Tibial nerve (tissue), 4 donors: ENCODE data around the gene UTP3. TPM values are rescaled to one million over a fixed set of nuclear protein-coding genes. Genes with fewer than 3 reads are reported as not detected.

ENCODE experiments used
- DNase-seq, 2 donors: peaks; one replicate each; pipeline ENCODE4 v3.0.0-alpha.2; 2019; ENCODE audit warnings: low spot score in 2 of 2
- H3K27ac ChIP-seq, 4 donors: fragments of 200-600 bp; sonication (generic) in 3 of 4; one replicate each; pipeline ENCODE4 v1.5.1; 2017 to 2019; ENCODE audit warnings: mild to moderate bottlenecking in 1 of 4
- H3K27me3 ChIP-seq, 2 donors: fragments of 200-600 bp; sonication (generic) in 1 of 2; one replicate each; pipeline versions ENCODE4 v1.5.1 to v1.6.0; 2017 to 2019
- H3K36me3 ChIP-seq, 3 donors: fragments of 200-600 bp; sonication (generic); one replicate each; pipeline ENCODE4 v1.5.1; 2018 to 2019
- H3K4me1 ChIP-seq, 4 donors: fragments of 200-600 bp; sonication (generic) in 3 of 4; one replicate each; pipeline ENCODE4 v1.5.1; 2017 to 2019
- H3K4me3 ChIP-seq, 4 donors: fragments of 200-600 bp; sonication (generic) in 3 of 4; one replicate each; pipeline ENCODE4 v1.5.1; 2017 to 2019; ENCODE audit warnings: mild to moderate bottlenecking in 1 of 4, moderate library complexity in 1 of 4
- H3K9me3 ChIP-seq, 4 donors: fragments of 200-600 bp; sonication (generic) in 3 of 4; one replicate each; pipeline ENCODE4 v1.5.1; 2017 to 2019
- CTCF ChIP-seq, 5 experiments: fragments of 200-600 bp in 3 of 5; fragments of 450-650 bp in 2 of 5; sonication (generic) in 3 of 5; IDR thresholded peaks; one replicate each; pipeline ENCODE4 v1.5.1; 2016 to 2019; ENCODE audit warnings: antibody characterized with exemption in 5 of 5, mild to moderate bottlenecking in 3 of 5, moderate library complexity in 2 of 5
- EP300 ChIP-seq, 2 donors: sonication (generic); formaldehyde crosslinking; IDR thresholded peaks; one replicate each; pipeline ENCODE4 v1.6.1; 2017; ENCODE audit warnings: antibody characterized with exemption in 2 of 2, mild to moderate bottlenecking in 1 of 2
- POLR2A ChIP-seq, 2 donors: fragments of 450-650 bp; IDR thresholded peaks; one replicate each; pipeline ENCODE4 v1.6.1; 2017; ENCODE audit warnings: antibody characterized with exemption in 2 of 2, mild to moderate bottlenecking in 2 of 2, moderate library complexity in 2 of 2
- WGBS, 2 donors: methylation state at CpG; one replicate each; pipeline ENCODE4 v1.1.5; 2018; 5-methylcytosine and 5-hydroxymethylcytosine counted together
- total RNA-seq, 4 donors: library from RNA; depleted of rRNA; stranded (reverse); fragments of >200 nt; gene quantifications; one replicate each; pipeline ENCODE4 v1.1.0, GENCODE V29; 2016

Gene UTP3
- total RNA-seq, 4 donors from 2014 or later = 14.3 to 19.4 (median 17.0) TPM

- WGBS, 2 donors = 78 to 86% methylated on average over 1 of the region's 1 CpG
- Histone ChIP-seq H3K27ac (peak overlapping the region in 3 of 4 donors; percentile 55 to 95 (median 92)), H3K36me3 (no peaks in the 10 kb centered on the region), H3K9me3 (no peaks in the 10 kb centered on the region), H3K4me1 (peaks cover 0 to 30% (median 17%) of the 10 kb centered on the region in 4 donors), H3K27me3 (no peaks in the 10 kb centered on the region), H3K4me3 (peak overlapping the region in 3 of 4 donors; percentile 81 to 85 (median 83))
- no peak for DNase-seq
- TF ChIP-seq EP300 (IDR thresholded peaks at IDR 0.05) = no peak
- TF ChIP-seq POLR2A (IDR thresholded peaks at IDR 0.05) = no peak
- no peak for TF ChIP-seq CTCF (IDR thresholded peaks at IDR 0.05)
These were observed 18.2 kb downstream of the UTP3 start for GRCh38 chr4:70706516-70706915.

- H3K27me3 ChIP-seq = no peaks in the 10 kb centered on the region
- no peak overlapping the region for H3K4me3 ChIP-seq
- no peaks in the 10 kb centered on the region for H3K9me3 ChIP-seq
- TF ChIP-seq EP300 (IDR thresholded peaks at IDR 0.05) (no peak), POLR2A (IDR thresholded peaks at IDR 0.05) (no peak), CTCF (IDR thresholded peaks at IDR 0.05) (no peak)
- 68 to 78% methylated on average over 7 of the region's 7 CpGs for WGBS, 2 donors
- no peaks in the 10 kb centered on the region for H3K36me3 ChIP-seq
- H3K27ac ChIP-seq = no peak overlapping the region
- no peak for DNase-seq
- H3K4me1 ChIP-seq = peaks cover 0 to 28% (median 14%) of the 10 kb centered on the region in 4 donors
These were observed 21.4 kb downstream of the UTP3 start for GRCh38 chr4:70709611-70710205.

GRCh38 chr4:70711599-70711998, 23.3 kb downstream of the UTP3 start:
- no peak for DNase-seq
- TF ChIP-seq POLR2A (IDR thresholded peaks at IDR 0.05) = no peak
- TF ChIP-seq CTCF (IDR thresholded peaks at IDR 0.05) = no peak
- TF ChIP-seq EP300 (IDR thresholded peaks at IDR 0.05) = no peak
- Histone ChIP-seq H3K9me3 (no peaks in the 10 kb centered on the region), H3K27ac (no peak overlapping the region), H3K27me3 (no peaks in the 10 kb centered on the region), H3K4me3 (no peak overlapping the region), H3K4me1 (peaks cover 0 to 20% (median 10%) of the 10 kb centered on the region in 4 donors), H3K36me3 (no peaks in the 10 kb centered on the region)
- 60 to 69% methylated on average over 3 of the region's 3 CpGs for WGBS, 2 donors

GRCh38 chr4:70712150-70712549, 23.8 kb downstream of the UTP3 start:
- H3K4me1 ChIP-seq = peaks cover 0 to 15% (median 4%) of the 10 kb centered on the region in 4 donors
- 36 to 52% methylated on average over 3 of the region's 3 CpGs for WGBS, 2 donors
- DNase-seq = no peak
- H3K36me3 ChIP-seq = no peaks in the 10 kb centered on the region
- no peak overlapping the region for H3K27ac ChIP-seq
- H3K9me3 ChIP-seq = no peaks in the 10 kb centered on the region
- H3K4me3 ChIP-seq = no peak overlapping the region
- TF ChIP-seq CTCF (IDR thresholded peaks at IDR 0.05) = no peak
- no peaks in the 10 kb centered on the region for H3K27me3 ChIP-seq

GRCh38 chr4:70712604-70713452, 24.5 kb downstream of the UTP3 start:
- Histone ChIP-seq H3K36me3 (no peaks in the 10 kb centered on the region), H3K4me1 (peaks cover 0 to 10% (median 3%) of the 10 kb centered on the region in 4 donors), H3K27me3 (no peaks in the 10 kb centered on the region), H3K4me3 (no peak overlapping the region), H3K27ac (no peak overlapping the region), H3K9me3 (no peaks in the 10 kb centered on the region)
- TF ChIP-seq POLR2A (IDR thresholded peaks at IDR 0.05) (no peak), EP300 (IDR thresholded peaks at IDR 0.05) (no peak), CTCF (IDR thresholded peaks at IDR 0.05) (no peak)
- DNase-seq = no peak
- 87% methylated on average over 7 of the region's 7 CpGs for WGBS, 2 donors
